ENCODE results near the gene TNFRSF1A. TPM values are rescaled to one million over a fixed set of nuclear protein-coding genes. Genes with fewer than 3 reads are reported as not detected.

TNFRSF1A gene
- total and polyA plus RNA-seq, 12 donors: 46.4 to 386 (median 224) TPM

DNA sequence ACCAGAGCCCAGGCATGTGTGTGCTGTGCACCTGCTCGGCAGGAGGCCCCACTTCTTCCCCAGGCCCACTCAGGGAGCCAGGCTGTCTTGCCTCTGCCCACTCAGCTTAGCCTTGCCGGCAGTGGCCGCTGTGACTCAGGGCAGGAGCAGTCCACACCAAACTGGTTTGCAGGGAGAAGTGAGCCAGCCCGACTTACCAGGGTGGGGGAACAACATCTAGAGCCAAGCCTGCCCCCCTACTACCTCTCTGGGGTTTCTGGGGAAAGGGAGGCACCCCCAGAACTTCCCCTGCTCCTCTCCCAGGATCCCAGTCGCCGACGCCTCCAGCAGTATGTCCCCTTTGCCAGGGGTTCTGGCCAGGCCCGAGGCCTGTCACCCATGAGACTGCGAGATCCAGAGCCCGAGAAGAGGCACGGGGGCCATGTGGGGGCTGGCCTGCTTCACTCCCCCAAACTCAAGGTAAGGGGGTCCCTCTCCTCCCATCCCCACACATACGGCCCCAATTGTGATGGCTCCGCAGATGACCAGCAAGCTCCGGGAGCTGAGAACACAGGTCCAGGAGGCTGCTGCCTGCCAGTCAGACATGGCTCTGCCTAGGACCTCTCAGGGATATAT is 28.4 kb downstream of the TNFRSF1A start:
- 89 to 100% (median 97%) methylated on average over 3 to 14 of the region's 14 CpGs for WGBS, 4 donors
- intact Hi-C loops (cut with DNase I): no loop called here
- H3K27me3 ChIP-seq: peaks cover 6% of the 10 kb centered on the region
- no peaks in the 10 kb centered on the region for H3K9me3 ChIP-seq (replicated peaks in 1 of 3)
- H3K36me3 ChIP-seq (replicated peaks in 1 of 2): no peaks in the 10 kb centered on the region
- peak overlapping the region in 1 of 5 donors; percentile 55 for H3K27ac ChIP-seq
- DNase-seq: no peak
- H3K4me3 ChIP-seq: no peak overlapping the region
- peaks cover 9% of the 10 kb centered on the region in 2 donors for H3K4me1 ChIP-seq (replicated peaks in 1 of 2)
- TF ChIP-seq POLR2A (IDR thresholded peaks at IDR 0.05): no peak
- TF ChIP-seq, protein P1, sequence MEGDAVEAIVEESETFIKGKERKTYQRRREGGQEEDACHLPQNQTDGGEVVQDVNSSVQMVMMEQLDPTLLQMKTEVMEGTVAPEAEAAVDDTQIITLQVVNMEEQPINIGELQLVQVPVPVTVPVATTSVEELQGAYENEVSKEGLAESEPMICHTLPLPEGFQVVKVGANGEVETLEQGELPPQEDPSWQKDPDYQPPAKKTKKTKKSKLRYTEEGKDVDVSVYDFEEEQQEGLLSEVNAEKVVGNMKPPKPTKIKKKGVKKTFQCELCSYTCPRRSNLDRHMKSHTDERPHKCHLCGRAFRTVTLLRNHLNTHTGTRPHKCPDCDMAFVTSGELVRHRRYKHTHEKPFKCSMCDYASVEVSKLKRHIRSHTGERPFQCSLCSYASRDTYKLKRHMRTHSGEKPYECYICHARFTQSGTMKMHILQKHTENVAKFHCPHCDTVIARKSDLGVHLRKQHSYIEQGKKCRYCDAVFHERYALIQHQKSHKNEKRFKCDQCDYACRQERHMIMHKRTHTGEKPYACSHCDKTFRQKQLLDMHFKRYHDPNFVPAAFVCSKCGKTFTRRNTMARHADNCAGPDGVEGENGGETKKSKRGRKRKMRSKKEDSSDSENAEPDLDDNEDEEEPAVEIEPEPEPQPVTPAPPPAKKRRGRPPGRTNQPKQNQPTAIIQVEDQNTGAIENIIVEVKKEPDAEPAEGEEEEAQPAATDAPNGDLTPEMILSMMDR (IDR thresholded peaks at IDR 0.05): no peak

DNA sequence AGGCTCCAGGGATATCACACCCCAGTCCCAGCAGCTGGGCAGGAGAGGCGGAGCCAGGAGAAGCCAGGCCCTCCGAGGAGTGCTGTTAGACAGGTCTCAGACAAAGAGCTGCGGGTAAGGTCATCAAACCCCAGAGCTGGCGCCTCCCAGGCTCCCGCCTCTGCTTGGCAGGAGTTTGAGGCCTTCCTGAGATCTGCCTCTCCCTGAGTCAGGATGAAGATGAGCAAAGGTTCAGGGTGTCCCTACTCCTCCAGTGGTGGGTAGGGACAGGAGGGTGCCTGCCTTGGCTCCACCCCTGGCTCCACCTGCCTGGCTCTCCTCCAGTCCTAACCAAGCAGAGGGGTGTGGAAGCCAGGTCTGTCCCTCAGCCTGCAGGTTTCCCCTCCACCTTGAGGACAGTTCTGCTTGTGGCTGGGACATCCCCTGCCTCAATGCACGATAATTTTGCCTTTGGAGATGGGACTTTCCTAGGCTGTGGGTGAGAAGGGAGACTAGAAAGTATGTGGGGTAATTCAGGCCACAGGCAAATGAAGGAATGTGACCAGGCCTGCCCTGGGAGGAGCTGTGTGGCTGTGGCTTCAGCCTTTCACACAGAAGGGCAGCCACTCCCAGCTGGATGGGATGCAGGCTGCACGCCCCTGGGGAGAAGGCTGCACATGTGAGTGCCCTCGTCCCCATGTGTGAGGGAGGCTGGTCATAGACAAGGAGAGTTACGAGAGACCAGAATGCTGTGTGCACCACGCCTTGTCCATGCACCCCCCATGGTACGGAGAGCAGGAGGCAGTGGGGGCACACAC is 29.1 kb downstream of the TNFRSF1A start:
- peak in 2 of 7 donors; percentile 37 to 50 for DNase-seq
- 76 to 89% (median 80%) methylated on average over 6 to 11 of the region's 11 CpGs for WGBS, 4 donors
- Histone ChIP-seq H3K27me3 (peaks cover 6% of the 10 kb centered on the region), H3K36me3 (replicated peaks in 1 of 2) (no peaks in the 10 kb centered on the region), H3K27ac (peak overlapping the region in 1 of 5 donors; percentile 55), H3K4me1 (replicated peaks in 1 of 2) (peaks cover 9% of the 10 kb centered on the region in 2 donors), H3K4me3 (no peak overlapping the region), H3K9me3 (replicated peaks in 1 of 3) (no peaks in the 10 kb centered on the region)
- intact Hi-C loops (cut with DNase I): no loop called here
- TF ChIP-seq, protein P1 (IDR thresholded peaks at IDR 0.05): no peak
- TF ChIP-seq POLR2A (IDR thresholded peaks at IDR 0.05): no peak

DNA sequence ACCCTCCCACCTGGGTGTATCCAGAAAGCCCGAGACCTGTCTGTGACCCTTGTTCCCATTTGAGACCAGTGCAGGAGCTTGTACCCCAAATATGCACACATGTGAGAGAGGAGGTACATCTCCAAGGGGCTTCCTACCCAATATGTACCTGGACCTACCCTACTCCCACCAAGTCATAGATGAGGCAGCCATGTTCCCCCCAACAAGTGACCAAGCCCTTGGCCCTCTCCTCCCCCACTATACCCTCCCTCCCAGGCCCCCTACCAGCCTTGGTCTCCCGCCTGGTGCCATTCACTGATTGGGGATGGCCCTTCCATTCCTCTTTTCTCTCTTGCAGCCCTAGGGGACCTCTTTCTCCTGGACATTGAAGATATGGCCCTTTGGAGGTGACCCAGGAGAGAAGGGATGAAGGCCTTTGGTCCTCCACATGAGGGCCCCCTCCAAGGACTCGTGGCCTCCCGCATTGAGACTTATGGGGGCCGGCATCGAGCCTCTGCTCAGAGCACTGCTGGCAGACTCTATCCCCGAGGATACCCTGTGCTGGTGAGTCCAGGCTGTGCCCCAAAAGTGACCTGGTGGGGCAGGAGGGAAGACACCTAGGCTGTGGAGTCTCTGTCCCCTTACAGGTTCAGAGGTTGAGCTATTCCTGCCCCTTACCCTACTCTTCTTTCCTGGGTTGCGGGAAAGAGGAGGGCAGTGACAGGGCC is 29.9 kb downstream of the TNFRSF1A start:
- no peaks in the 10 kb centered on the region for H3K9me3 ChIP-seq (replicated peaks in 1 of 3)
- no peak overlapping the region for H3K4me3 ChIP-seq
- H3K27me3 ChIP-seq: peaks cover 6% of the 10 kb centered on the region
- TF ChIP-seq POLR2A (IDR thresholded peaks at IDR 0.05): no peak
- TF ChIP-seq, protein P1 (IDR thresholded peaks at IDR 0.05): no peak
- WGBS, 4 donors: 94 to 100% (median 98%) methylated on average over 3 to 8 of the region's 8 CpGs
- peaks cover 9% of the 10 kb centered on the region in 2 donors for H3K4me1 ChIP-seq (replicated peaks in 1 of 2)
- no peak for DNase-seq
- H3K27ac ChIP-seq: no peak overlapping the region
- H3K36me3 ChIP-seq (replicated peaks in 1 of 2): no peaks in the 10 kb centered on the region
- intact Hi-C loops (cut with DNase I): no loop called here

Measured in adrenal gland (tissue), 12 donors.